PC-9 (cell line): ENCODE measurements around the gene IL13.

Experiments
- EZH2 ChIP-seq: fragments of 200-600 bp; sonication (generic); IDR thresholded peaks from 2 replicates; pipeline ENCODE4 v1.8.0; 2017; ENCODE audit warnings: antibody characterized with exemption, low read depth
- TF ChIP-seq, protein P1 (sequence below): fragments of 200-600 bp; sonication (generic); conservative IDR thresholded peaks from 2 replicates; pipeline ENCODE4 v1.6.1; 2017; ENCODE audit warnings: mixed run types, antibody characterized with exemption, mild to moderate bottlenecking, moderate library complexity

DNA sequence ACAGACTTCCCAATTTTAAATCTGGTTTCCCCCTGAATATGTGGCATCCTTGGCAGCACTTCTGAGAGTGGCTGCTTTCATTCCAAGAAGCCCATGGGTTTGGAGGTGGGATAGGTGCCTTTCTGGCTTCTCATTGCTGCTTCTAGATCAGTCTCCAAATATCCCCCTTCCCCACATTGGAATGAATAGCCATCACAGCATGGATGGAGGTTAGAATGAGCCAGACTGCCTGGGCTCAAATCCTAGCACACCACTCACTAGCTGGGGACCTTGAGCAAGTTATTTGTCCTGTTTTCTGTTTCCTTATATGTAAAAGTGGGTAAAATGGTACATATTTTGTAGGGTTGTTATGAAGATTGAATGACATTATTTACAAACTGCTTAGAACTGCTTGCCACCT lies 13.8 kb upstream of the IL13 start:
- TF ChIP-seq, protein P1, sequence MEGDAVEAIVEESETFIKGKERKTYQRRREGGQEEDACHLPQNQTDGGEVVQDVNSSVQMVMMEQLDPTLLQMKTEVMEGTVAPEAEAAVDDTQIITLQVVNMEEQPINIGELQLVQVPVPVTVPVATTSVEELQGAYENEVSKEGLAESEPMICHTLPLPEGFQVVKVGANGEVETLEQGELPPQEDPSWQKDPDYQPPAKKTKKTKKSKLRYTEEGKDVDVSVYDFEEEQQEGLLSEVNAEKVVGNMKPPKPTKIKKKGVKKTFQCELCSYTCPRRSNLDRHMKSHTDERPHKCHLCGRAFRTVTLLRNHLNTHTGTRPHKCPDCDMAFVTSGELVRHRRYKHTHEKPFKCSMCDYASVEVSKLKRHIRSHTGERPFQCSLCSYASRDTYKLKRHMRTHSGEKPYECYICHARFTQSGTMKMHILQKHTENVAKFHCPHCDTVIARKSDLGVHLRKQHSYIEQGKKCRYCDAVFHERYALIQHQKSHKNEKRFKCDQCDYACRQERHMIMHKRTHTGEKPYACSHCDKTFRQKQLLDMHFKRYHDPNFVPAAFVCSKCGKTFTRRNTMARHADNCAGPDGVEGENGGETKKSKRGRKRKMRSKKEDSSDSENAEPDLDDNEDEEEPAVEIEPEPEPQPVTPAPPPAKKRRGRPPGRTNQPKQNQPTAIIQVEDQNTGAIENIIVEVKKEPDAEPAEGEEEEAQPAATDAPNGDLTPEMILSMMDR, result no peak
- no peak for TF ChIP-seq EZH2
